DND-41 (cell line): ENCODE measurements around the gene SNAP47.

Experiments
- ATAC-seq: fragments of 200-7000 bp; cut with Tn5 transposase; 3 replicates; pipeline ENCODE4 v1.9.1; 2021; ENCODE audit warnings: low read depth; ENCODE audit not compliant: insufficient read depth
- DNase-seq: peaks from one replicate; pipeline ENCODE4 v3.0.0-alpha.2; 2020
- H2AFZ ChIP-seq: 2 replicates; pipeline ENCODE4 v1.6.0; 2012; ENCODE audit warnings: low read depth, low read length
- H3K27ac ChIP-seq: 2 replicates; pipeline ENCODE4 v1.5.1; 2012; ENCODE audit warnings: low read length, inconsistent platforms
- H3K27me3 ChIP-seq: fragments of 200-600 bp; sonication (generic); 2 replicates; pipeline ENCODE4 v1.6.0; 2012; ENCODE audit warnings: low read length, mild to moderate bottlenecking, inconsistent platforms; ENCODE audit not compliant: insufficient read depth, poor library complexity
- H3K36me3 ChIP-seq: 2 replicates; pipeline ENCODE4 v1.5.1; 2012; ENCODE audit warnings: low read length, inconsistent platforms; ENCODE audit not compliant: insufficient read depth
- H3K4me1 ChIP-seq: 2 replicates; pipeline ENCODE4 v1.5.1; 2012; ENCODE audit warnings: mild to moderate bottlenecking, low read length; ENCODE audit not compliant: insufficient read depth
- H3K4me2 ChIP-seq: 2 replicates; pipeline ENCODE4 v1.6.0; 2012; ENCODE audit warnings: mild to moderate bottlenecking, moderate library complexity, low read length, inconsistent platforms; ENCODE audit not compliant: insufficient read depth
- H3K4me3 ChIP-seq, 2 experiments: fragments of 200-600 bp in 1 of 2; shearing (Covaris generic) in 1 of 2; 2 replicates each; pipeline ENCODE4 v1.5.1; 2012 to 2016; ENCODE audit warnings: inconsistent platforms in 2 of 2, low read length in 2 of 2, mild to moderate bottlenecking in 2 of 2, low read depth in 1 of 2, moderate library complexity in 1 of 2
- H3K79me2 ChIP-seq: 2 replicates; pipeline ENCODE4 v1.6.0; 2012; ENCODE audit warnings: low read length, inconsistent platforms; ENCODE audit not compliant: insufficient read depth
- H3K9ac ChIP-seq: 2 replicates; pipeline ENCODE4 v1.6.0; 2012; ENCODE audit warnings: low read depth, mild to moderate bottlenecking, inconsistent platforms, low read length, moderate library complexity
- H3K9me3 ChIP-seq: 2 replicates; pipeline ENCODE4 v1.5.1; 2012; ENCODE audit warnings: low read length, moderate library complexity, mild to moderate bottlenecking, inconsistent platforms; ENCODE audit not compliant: insufficient read depth, severe bottlenecking
- H4K20me1 ChIP-seq: 2 replicates; pipeline ENCODE4 v1.6.0; 2012; ENCODE audit warnings: low read length; ENCODE audit not compliant: insufficient read depth
- EZH2 ChIP-seq: IDR thresholded peaks from 3 replicates; pipeline ENCODE4 v1.6.1; 2012; ENCODE audit warnings: borderline replicate concordance, low read depth, mild to moderate bottlenecking, moderate library complexity, low read length, inconsistent platforms; ENCODE audit not compliant: severe bottlenecking
- TF ChIP-seq, protein P1 (sequence below): IDR thresholded peaks from 2 replicates; pipeline ENCODE4 v1.5.1; 2012; ENCODE audit warnings: borderline replicate concordance, low read length, moderate library complexity, mild to moderate bottlenecking; ENCODE audit not compliant: poor library complexity, severe bottlenecking; ENCODE audit errors: extremely low read depth

Gene SNAP47

DNA sequence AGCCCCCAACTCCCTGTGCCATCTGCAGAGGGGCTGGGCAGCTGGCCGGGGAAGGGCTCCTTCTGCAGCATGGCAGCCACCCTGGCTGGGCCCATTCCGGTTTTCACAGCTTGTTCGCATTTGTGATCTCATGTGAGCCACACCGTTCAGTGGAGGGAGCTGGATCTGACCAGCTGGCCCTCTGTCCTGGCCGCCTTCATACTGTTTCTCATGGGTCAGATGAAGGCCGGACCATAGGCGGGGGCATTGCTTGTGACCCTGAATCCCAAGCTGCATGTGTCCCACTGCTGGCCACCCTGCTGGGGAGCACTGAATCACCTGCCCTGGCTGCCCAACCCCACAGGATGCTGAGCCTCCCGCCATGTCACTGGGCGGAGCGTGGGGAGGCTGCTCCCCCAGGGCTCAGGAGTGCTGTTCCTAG lies 43.8 kb downstream of the SNAP47 start:
- H3K27me3 ChIP-seq = no peaks in the 10 kb centered on the region
- no peaks in the 10 kb centered on the region for H3K9me3 ChIP-seq
- H3K9ac ChIP-seq = no peak overlapping the region
- no peaks in the 10 kb centered on the region for H3K79me2 ChIP-seq
- TF ChIP-seq, protein P1, sequence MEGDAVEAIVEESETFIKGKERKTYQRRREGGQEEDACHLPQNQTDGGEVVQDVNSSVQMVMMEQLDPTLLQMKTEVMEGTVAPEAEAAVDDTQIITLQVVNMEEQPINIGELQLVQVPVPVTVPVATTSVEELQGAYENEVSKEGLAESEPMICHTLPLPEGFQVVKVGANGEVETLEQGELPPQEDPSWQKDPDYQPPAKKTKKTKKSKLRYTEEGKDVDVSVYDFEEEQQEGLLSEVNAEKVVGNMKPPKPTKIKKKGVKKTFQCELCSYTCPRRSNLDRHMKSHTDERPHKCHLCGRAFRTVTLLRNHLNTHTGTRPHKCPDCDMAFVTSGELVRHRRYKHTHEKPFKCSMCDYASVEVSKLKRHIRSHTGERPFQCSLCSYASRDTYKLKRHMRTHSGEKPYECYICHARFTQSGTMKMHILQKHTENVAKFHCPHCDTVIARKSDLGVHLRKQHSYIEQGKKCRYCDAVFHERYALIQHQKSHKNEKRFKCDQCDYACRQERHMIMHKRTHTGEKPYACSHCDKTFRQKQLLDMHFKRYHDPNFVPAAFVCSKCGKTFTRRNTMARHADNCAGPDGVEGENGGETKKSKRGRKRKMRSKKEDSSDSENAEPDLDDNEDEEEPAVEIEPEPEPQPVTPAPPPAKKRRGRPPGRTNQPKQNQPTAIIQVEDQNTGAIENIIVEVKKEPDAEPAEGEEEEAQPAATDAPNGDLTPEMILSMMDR = no peak
- TF ChIP-seq EZH2 = no peak
- H3K4me3 ChIP-seq = no peak overlapping the region
- H2AFZ ChIP-seq = no peak overlapping the region
- ATAC-seq (no peak), DNase-seq (no peak)
- no peak overlapping the region for H3K27ac ChIP-seq
- H3K4me1 ChIP-seq = no peaks in the 10 kb centered on the region
- H3K36me3 ChIP-seq = peaks cover 62% of the 10 kb centered on the region
- H3K4me2 ChIP-seq = no peak overlapping the region
- peaks cover 16% of the 10 kb centered on the region; the same call in 1 of the 2 replicates for H4K20me1 ChIP-seq

DNA sequence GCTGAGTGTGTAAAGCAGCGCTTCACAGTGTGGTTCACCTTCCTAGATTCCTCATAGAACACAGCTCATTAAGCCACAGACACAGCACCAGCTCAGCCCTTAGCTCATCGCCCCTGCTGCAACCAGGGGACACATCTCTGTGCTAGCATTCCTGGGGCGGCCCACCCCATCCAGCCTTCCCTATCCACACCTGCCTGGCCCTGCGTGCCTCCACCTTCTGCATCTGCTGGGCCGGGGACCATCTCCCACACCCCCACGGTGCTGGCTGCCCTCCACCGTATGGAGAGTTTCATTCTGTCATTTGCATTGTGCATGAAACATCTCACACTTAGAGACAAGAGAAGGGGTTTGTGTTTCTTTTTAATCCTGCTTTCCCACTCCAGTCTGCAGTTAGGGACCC lies 44.5 kb downstream of the SNAP47 start:
- TF ChIP-seq EZH2 = no peak
- TF ChIP-seq, protein P1 = no peak
- H4K20me1 ChIP-seq = peaks cover 16% of the 10 kb centered on the region; the same call in 1 of the 2 replicates
- ATAC-seq (no peak), DNase-seq (no peak)
- no peaks in the 10 kb centered on the region for H3K79me2 ChIP-seq
- H3K4me1 ChIP-seq = no peaks in the 10 kb centered on the region
- H3K9me3 ChIP-seq = no peaks in the 10 kb centered on the region
- H3K27ac ChIP-seq = no peak overlapping the region
- H3K4me2 ChIP-seq = no peak overlapping the region
- no peak overlapping the region for H3K4me3 ChIP-seq
- no peak overlapping the region for H3K9ac ChIP-seq
- H3K27me3 ChIP-seq = no peaks in the 10 kb centered on the region
- H2AFZ ChIP-seq = no peak overlapping the region
- H3K36me3 ChIP-seq = peaks cover 55% of the 10 kb centered on the region

DNA sequence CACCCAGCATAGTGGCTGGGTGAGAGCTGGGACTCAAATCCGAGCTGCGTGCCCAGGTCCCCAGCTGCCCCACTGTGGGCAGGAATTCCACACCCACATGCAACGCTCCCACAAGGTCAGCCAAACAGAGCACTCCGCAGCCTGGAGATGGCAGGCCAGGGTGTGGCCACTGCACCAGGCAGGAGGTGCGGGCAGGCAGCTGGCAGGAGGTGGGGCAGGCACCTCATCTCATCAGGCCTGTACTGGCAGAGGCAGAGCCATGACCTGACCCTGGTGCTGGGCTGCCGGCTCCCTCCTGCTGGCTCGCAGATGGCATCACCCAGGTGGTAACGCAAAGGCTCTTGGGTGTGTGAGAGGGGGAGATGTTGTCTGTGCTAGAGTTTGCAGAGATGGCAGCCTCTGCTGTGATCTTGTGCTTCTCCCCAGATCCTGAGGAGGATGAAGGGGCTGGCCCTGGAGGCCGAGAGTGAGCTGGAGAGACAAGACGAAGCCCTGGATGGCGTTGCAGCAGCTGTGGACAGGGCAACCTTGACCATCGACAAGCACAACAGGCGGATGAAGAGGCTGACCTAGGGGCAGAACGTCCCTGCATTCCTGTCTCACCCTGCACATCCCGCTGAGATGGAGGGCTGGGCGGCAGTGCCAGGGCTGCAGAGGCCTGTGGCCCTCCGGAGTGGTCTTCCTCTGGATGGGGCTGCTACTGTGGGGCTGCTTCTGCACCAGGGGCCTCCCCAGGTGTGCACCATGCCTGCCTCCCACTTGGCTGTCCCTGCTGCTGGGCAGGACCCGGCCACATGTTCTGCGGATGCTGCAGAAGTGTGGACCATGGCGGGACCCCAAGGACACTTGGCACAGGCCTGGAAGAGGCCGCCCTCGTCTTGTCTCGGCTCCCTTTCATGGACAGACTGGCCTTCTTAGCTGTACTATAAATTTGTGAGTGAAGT lies 45.1 kb downstream of the SNAP47 start:
- Histone ChIP-seq H4K20me1 (peaks cover 16% of the 10 kb centered on the region; the same call in 1 of the 2 replicates), H3K9ac (no peak overlapping the region), H3K36me3 (peaks cover 50% of the 10 kb centered on the region), H3K27me3 (no peaks in the 10 kb centered on the region), H3K27ac (no peak overlapping the region), H2AFZ (no peak overlapping the region), H3K4me3 (no peak overlapping the region), H3K9me3 (no peaks in the 10 kb centered on the region), H3K4me2 (no peak overlapping the region), H3K79me2 (no peaks in the 10 kb centered on the region), H3K4me1 (no peaks in the 10 kb centered on the region)
- DNase-seq = no peak
- TF ChIP-seq EZH2 = no peak
- no peak for ATAC-seq

DNA sequence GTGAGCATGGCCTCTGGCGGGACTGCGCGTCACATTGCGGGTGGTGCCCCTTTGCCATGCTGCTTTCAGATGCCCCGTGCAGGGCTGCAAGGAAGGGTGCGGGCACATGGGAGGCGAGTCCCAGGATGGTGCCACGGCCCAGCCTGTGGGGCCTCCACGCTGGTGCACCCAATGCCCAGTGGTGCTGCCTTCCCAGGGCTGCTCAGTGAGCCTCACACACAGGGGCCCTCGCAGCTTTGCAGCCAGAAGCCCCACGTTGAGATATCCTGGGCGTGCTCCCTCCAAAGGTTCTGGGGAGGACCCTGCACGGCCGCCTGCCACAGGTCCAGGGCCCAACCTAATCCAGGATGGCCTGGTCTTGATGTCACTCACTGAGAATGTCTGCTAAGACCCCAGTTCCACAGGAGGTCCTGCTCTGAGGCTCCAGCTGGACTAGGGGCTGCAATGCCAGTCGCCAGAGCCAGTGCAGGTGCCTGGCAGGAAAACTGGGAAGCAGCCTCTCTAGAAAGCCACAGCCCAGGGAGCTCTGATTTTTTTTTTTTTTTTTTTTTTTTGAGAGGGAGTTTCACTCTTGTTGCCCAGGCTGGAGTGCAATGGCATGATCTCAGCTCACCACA lies 46.2 kb downstream of the SNAP47 start:
- no peak overlapping the region for H3K4me2 ChIP-seq
- no peak overlapping the region for H3K9ac ChIP-seq
- no peak overlapping the region for H2AFZ ChIP-seq
- DNase-seq (no peak), ATAC-seq (no peak)
- H3K9me3 ChIP-seq = no peaks in the 10 kb centered on the region
- H3K79me2 ChIP-seq = no peaks in the 10 kb centered on the region
- H3K4me1 ChIP-seq = no peaks in the 10 kb centered on the region
- TF ChIP-seq EZH2 = no peak
- TF ChIP-seq, protein P1 = no peak
- H3K27me3 ChIP-seq = no peaks in the 10 kb centered on the region
- no peak overlapping the region for H3K27ac ChIP-seq
- H3K36me3 ChIP-seq = peaks cover 39% of the 10 kb centered on the region
- H4K20me1 ChIP-seq = peaks cover 16% of the 10 kb centered on the region; the same call in 1 of the 2 replicates
- H3K4me3 ChIP-seq = no peak overlapping the region
